ENCODE results near the gene MSI2. TPM values are rescaled to one million over a fixed set of nuclear protein-coding genes. Genes with fewer than 3 reads are reported as not detected.

Gene MSI2
- total RNA-seq, 1 donor from 2014 or later: 26.6 TPM

GRCh38 chr17:57550668-57551315 lies 294.5 kb downstream of the MSI2 start:
- DNase-seq (ENCODE audit: low read depth): no peak
- no peak overlapping the region for H3K4me3 ChIP-seq (ENCODE audit: low read depth, low read length)
- no peak for TF ChIP-seq CTCF (conservative IDR thresholded peaks at IDR 0.05; ENCODE audit: low read depth, low read length)

GRCh38 chr17:57551321-57552079 lies 295.2 kb downstream of the MSI2 start:
- DNase-seq (ENCODE audit: low read depth): no peak
- H3K4me3 ChIP-seq (ENCODE audit: low read depth, low read length): no peak overlapping the region
- no peak for TF ChIP-seq CTCF (conservative IDR thresholded peaks at IDR 0.05; ENCODE audit: low read depth, low read length)

- H3K4me3 ChIP-seq (ENCODE audit: low read depth, low read length): no peak overlapping the region
- TF ChIP-seq CTCF (conservative IDR thresholded peaks at IDR 0.05; ENCODE audit: low read depth, low read length): peak; percentile 31
- DNase-seq (ENCODE audit: low read depth): no peak
Measured at GRCh38 chr17:57552114-57552624, 295.8 kb downstream of the MSI2 start.

- DNase-seq (ENCODE audit: low read depth): no peak
- no peak overlapping the region for H3K4me3 ChIP-seq (ENCODE audit: low read depth, low read length)
- TF ChIP-seq CTCF (conservative IDR thresholded peaks at IDR 0.05; ENCODE audit: low read depth, low read length): no peak
Measured at GRCh38 chr17:57553526-57553925, 297.2 kb downstream of the MSI2 start.

GRCh38 chr17:57553991-57554825 lies 297.9 kb downstream of the MSI2 start:
- no peak overlapping the region for H3K4me3 ChIP-seq (ENCODE audit: low read depth, low read length)
- no peak for TF ChIP-seq CTCF (conservative IDR thresholded peaks at IDR 0.05; ENCODE audit: low read depth, low read length)
- DNase-seq (ENCODE audit: low read depth): no peak

GRCh38 chr17:57554826-57555635 lies 298.7 kb downstream of the MSI2 start:
- H3K4me3 ChIP-seq (ENCODE audit: low read depth, low read length): no peak overlapping the region
- no peak for DNase-seq (ENCODE audit: low read depth)
- no peak for TF ChIP-seq CTCF (conservative IDR thresholded peaks at IDR 0.05; ENCODE audit: low read depth, low read length)
